Glutamatergic neuron (in vitro differentiated cells): Measurements from ENCODE around the gene SLC24A2. TPM values are rescaled to one million over a fixed set of nuclear protein-coding genes. Genes with fewer than 3 reads are reported as not detected.
A peak's percentile ranks its signal among the peaks of the same experiment; 100 is the strongest.
"Not testable (repeated sequence)": the region's sequence is repeated elsewhere in the genome, so short reads cannot be mapped to it uniquely, and the experiment has no call there.

Source experiments
- DNase-seq: peaks from one replicate; pipeline ENCODE4 v3.0.0; 2022
- H3K27ac Mint-ChIP-seq: one replicate; pipeline ENCODE4 v1.8.0; 2020; ENCODE audit warnings: mild to moderate bottlenecking, mixed read lengths, inconsistent platforms; ENCODE audit not compliant: unreplicated experiment
- H3K27me3 Mint-ChIP-seq: one replicate; pipeline ENCODE4 v1.8.0; 2020; ENCODE audit warnings: mild to moderate bottlenecking, moderate library complexity, mixed read lengths, inconsistent platforms; ENCODE audit not compliant: unreplicated experiment
- H3K36me3 Mint-ChIP-seq: one replicate; pipeline ENCODE4 v1.8.0; 2020; ENCODE audit warnings: mild to moderate bottlenecking, mixed read lengths, inconsistent platforms; ENCODE audit not compliant: unreplicated experiment
- H3K4me1 Mint-ChIP-seq: one replicate; pipeline ENCODE4 v1.8.0; 2020; ENCODE audit warnings: mild to moderate bottlenecking, low read depth, mixed read lengths, inconsistent platforms; ENCODE audit not compliant: unreplicated experiment
- H3K4me3 Mint-ChIP-seq: one replicate; pipeline ENCODE4 v1.8.0; 2020; ENCODE audit warnings: mild to moderate bottlenecking, mixed read lengths, inconsistent platforms; ENCODE audit not compliant: unreplicated experiment
- H3K9me3 Mint-ChIP-seq: one replicate; pipeline ENCODE4 v1.8.0; 2020; ENCODE audit warnings: mild to moderate bottlenecking, moderate library complexity, mixed read lengths, inconsistent platforms; ENCODE audit not compliant: unreplicated experiment
- CTCF ChIP-seq: fragments of 200-600 bp; sonication (generic); IDR thresholded peaks from one replicate; pipeline ENCODE4 v1.5.0; 2021; ENCODE audit not compliant: partially characterized antibody, unreplicated experiment
- long read RNA-seq: library from polyadenylated mRNA; unstranded; transcript quantifications from one replicate; pipeline ENCODE4 v2.0.0, GENCODE V29; 2020; ENCODE audit not compliant: unreplicated experiment
- total RNA-seq: library from RNA; stranded (reverse); fragmentation: NEBNext Ultra II Directional; extraction: Animal tissue kit (Norgen Biotek cat#: 25700); gene quantifications from one replicate; pipeline ENCODE4 v1.2.1, GENCODE V29; 2021; ENCODE audit not compliant: unreplicated experiment

SLC24A2 gene
- 5.1 TPM for total RNA-seq
- long read RNA-seq, partial matches to known transcripts = 0 of 1 reads
- long read RNA-seq, other reads (novel, unspliced or antisense) = 1 of 1 reads

- no peak within 1 kb of the TSS for H3K27ac Mint-ChIP-seq
- H3K4me1 Mint-ChIP-seq = peaks cover 3% of the 10 kb centered on the region
Measured at GRCh38 chr9:19788614-19789271, at the start of gene SLC24A2. Gene SLC24A2, minus strand, starts transcription at chr9:19789037.

GRCh38 chr9:19833331-19833730 lies 44.5 kb upstream of the SLC24A2 start:
- not testable (repeated sequence) for H3K4me3 Mint-ChIP-seq, H3K9me3 Mint-ChIP-seq, H3K36me3 Mint-ChIP-seq, H3K27ac Mint-ChIP-seq, DNase-seq, H3K27me3 Mint-ChIP-seq, H3K4me1 Mint-ChIP-seq

More at GRCh38 chr9:19788614-19789271, at the start of gene SLC24A2:
- Mint-ChIP-seq H3K27me3 (peaks cover 4% of the 10 kb centered on the region), H3K4me3 (peak within 1 kb of the TSS; percentile 85), H3K36me3 (no peaks in the 10 kb centered on the region), H3K9me3 (peaks cover 5% of the 10 kb centered on the region)
- peak; percentile 68 for DNase-seq
- TF ChIP-seq CTCF = no peak

GRCh38 chr9:19830796-19831195 lies 42.0 kb upstream of the SLC24A2 start:
- Mint-ChIP-seq H3K4me3 (no peak overlapping the region), H3K9me3 (peaks cover 5% of the 10 kb centered on the region), H3K4me1 (peaks cover 7% of the 10 kb centered on the region), H3K36me3 (peaks cover 3% of the 10 kb centered on the region), H3K27me3 (no peaks in the 10 kb centered on the region), H3K27ac (no peak overlapping the region)
- no peak for TF ChIP-seq CTCF
- no peak for DNase-seq

GRCh38 chr9:19828576-19829109 lies 39.8 kb upstream of the SLC24A2 start:
- DNase-seq = no peak
- no peak overlapping the region for H3K4me3 Mint-ChIP-seq
- H3K36me3 Mint-ChIP-seq = no peaks in the 10 kb centered on the region
- no peak overlapping the region for H3K27ac Mint-ChIP-seq
- peaks cover 7% of the 10 kb centered on the region for H3K4me1 Mint-ChIP-seq
- TF ChIP-seq CTCF = no peak
- peaks cover 5% of the 10 kb centered on the region for H3K9me3 Mint-ChIP-seq
- H3K27me3 Mint-ChIP-seq = no peaks in the 10 kb centered on the region

GRCh38 chr9:19816769-19817168 lies 27.9 kb upstream of the SLC24A2 start:
- Mint-ChIP-seq H3K9me3 (peaks cover 2% of the 10 kb centered on the region), H3K36me3 (peaks cover 19% of the 10 kb centered on the region), H3K4me3 (no peak overlapping the region), H3K27ac (no peak overlapping the region), H3K27me3 (peaks cover 1% of the 10 kb centered on the region), H3K4me1 (no peaks in the 10 kb centered on the region)
- TF ChIP-seq CTCF = no peak
- no peak for DNase-seq
